Measurements from ENCODE around the gene RNU6-8. TPM values are rescaled to one million over a fixed set of nuclear protein-coding genes. Genes with fewer than 3 reads are reported as not detected.

The RNU6-8 gene
- total RNA-seq (2022; extraction: Qiagen RNA extraction): not detected in 5 replicates

DNA sequence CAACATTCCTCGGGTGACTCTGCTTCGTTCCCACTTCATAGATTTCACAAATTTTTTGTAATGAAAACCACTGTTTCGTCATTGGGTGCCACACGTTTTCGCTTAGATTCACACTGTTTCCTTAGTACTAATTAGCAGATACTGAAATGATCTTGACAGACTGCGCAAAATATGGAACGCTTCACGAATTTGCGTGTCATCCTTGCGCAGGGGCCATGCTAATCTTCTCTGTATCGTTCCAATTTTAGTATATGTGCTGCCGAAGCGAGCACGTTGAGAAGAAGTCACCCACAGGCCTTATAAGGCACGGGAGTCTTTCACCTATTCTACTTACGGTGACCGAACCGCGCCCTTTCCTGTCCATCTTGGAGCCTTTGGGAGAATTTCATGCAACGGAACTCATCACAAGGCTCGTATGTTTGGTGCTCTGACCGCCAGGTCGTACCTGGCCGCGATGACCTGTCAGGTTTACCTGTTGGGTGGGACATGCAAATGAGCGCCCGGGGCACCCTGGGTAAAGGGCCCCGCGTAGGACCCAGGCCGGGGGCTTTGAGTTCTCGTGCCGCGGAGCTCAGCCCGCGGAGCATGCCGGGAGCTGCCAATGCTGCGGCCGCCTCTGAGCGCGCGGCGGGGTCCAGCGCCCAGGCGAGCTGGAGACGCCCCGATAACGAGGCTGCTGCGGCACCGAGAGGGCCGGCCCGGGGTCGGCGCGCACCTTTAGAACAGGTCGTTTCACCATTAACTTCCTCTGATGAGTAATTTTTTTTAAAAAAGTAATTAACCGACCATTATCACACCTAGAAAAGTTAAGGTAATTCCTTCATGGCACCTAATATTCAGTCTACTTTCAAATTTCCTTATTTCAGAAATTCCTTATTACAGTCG is at the start of gene RNU6-8:
TSS of gene RNU6-8 (minus strand) at position 272 of the 885 bp plus-strand sequence.

DNA sequence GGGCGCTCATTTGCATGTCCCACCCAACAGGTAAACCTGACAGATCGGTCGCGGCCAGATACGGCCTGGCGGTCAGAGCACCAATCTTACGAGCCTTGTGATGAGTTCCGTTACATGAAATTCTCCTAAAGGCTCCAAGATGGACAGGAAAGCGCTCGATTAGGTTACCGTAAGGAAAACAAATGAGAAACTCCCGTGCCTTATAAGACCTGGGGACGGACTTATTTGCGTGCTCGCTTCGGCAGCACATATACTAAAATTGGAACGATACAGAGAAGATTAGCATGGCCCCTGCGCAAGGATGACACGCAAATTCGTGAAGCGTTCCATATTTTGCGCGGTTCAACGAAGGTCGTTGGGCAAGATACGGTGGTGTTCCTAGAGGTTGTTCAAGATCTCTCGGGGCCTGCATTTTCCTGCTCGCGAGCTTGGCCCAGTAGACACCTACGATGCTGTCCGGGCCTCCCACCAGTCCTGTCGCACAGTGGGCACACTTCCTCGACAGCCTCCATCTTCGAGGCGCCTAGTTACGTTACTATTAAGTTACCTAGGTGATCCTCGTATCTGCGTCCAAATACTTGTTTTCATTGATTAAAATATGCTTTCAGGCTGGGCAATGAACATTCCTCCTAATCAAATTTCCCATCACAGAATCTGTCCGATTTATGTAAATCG is 1.1 kb downstream of the RNU6-8 start, which contains the start of gene RNU6-7:
TSS of gene RNU6-7 (plus strand) at position 230 of the 675 bp plus-strand sequence.

Other genes with a start within 250 kb of the RNU6-8 start
- gene ARHGAP5, start 126.0 kb downstream of the RNU6-8 start, total RNA-seq (2022; extraction: Qiagen RNA extraction): 28.1 to 49.7 TPM (median 43.3 TPM) in 5 replicates
- not detected in 5 replicates for gene RNU6-7, start 1.2 kb downstream of the RNU6-8 start, total RNA-seq (2022; extraction: Qiagen RNA extraction)
- gene AKAP6, start 126.0 kb upstream of the RNU6-8 start, total RNA-seq (2022; extraction: Qiagen RNA extraction): 0.29 to 0.70 TPM (median 0.41 TPM) in 5 replicates